HL-60 (cell line): ENCODE data around the gene AVP.

Experiments
- CTCF ChIP-seq: IDR thresholded peaks from one replicate; pipeline ENCODE4 v1.5.1; 2011; ENCODE audit warnings: low read length, control low read depth, inconsistent platforms; ENCODE audit not compliant: insufficient read depth
- POLR2AphosphoS5 ChIP-seq: IDR thresholded peaks from 2 replicates; pipeline ENCODE4 v1.6.1; 2012; ENCODE audit warnings: low read depth

DNA sequence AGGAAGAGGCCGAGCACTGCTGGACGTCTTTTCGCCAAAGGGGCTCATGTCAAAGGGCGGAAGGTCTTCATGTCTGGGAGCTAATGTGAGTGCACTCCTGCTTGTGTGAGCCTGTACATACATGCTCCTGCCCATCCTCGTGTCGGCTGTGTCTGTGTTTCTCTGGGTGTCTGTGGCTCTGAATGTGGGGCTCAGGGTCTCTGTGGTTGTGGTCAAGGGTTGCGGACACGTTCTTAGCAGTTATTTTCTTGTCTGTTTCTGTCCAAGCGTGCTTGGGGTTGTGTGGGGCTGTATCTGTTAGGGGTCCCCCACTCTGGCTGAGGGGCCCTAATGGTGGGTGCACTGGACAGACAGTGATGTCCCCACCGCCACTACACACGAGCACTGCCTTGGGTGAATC is 2.9 kb downstream of the AVP start:
- no peak for TF ChIP-seq CTCF
- TF ChIP-seq POLR2AphosphoS5, result no peak
